ENCODE results near the gene TUBG1. TPM values are rescaled to one million over a fixed set of nuclear protein-coding genes. Genes with fewer than 3 reads are reported as not detected.

The TUBG1 gene
- total and polyA plus RNA-seq, 2 of the 4 experiments (the other 2 are of a cell fraction): 38.9 to 94.5 TPM

DNA sequence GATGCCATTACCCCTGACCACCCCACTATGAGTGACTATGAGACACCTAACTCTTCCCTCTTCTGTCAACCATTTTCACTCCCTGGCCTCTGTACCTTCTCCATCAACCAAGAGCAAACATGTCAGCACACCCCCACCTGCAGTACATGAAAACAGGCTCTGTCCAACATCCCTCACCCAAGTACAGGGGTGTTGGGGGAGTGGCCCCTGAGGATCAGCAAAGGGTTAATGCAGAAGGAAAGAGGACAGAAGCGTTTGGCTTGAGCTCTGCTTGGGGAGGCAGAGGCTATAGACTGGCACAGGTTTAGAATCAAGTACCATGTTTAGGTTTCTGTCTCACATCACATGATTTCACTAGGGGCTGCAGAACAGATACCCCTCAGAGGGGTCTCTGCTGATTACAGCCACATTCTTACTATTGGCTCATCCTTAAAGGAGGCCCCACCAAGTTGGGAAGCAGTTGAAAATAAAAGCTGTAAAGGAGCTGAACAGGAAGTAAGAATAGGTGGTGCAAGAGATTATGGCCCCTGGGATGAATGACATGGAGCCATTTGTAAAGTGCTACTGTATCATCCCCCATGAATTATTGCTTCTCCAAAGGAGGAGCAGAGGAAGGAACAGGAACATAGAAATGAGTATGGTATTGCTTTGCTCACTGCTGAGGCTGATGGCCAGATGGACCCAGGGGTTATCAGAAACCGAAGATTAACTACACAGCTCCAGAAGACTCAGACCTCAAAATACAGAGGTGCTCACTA, 29.5 kb upstream of the TUBG1 start:
- peaks cover 5% of the 10 kb centered on the region for H3K4me1 ChIP-seq (ENCODE audit: control insufficient read depth, insufficient read depth, low read length)
- peaks cover 4% of the 10 kb centered on the region; the same call in 1 of the 2 replicates for H4K20me1 ChIP-seq (ENCODE audit: insufficient read depth, low read length)
- no CpG with 5 or more reads among the region's 2 CpGs for WGBS, 2 experiments (ENCODE audit: extremely low coverage in 2 of 2, insufficient read length in 1 of 2)
- no peaks in the 10 kb centered on the region for H3K27me3 ChIP-seq (ENCODE audit: control insufficient read depth, insufficient read depth, low read length)
- no peak overlapping the region for H4K8ac ChIP-seq (ENCODE audit: low read depth in 2 of 2, low read length in 2 of 2)
- peak overlapping the region; percentile 25 for H2AK9ac ChIP-seq (replicated peaks; ENCODE audit: low read depth, low read length, poor library complexity)
- H3K18ac ChIP-seq (ENCODE audit: low read depth, low read length): no peak overlapping the region
- CTCF ChIA-PET: interaction anchor here (0.5 kb wide), 1 partner anchor 408 kb away, joined by 3 read pairs; no protein-coding TSS in a partner anchor
- no peak overlapping the region for H2BK5ac ChIP-seq (ENCODE audit: low read depth, low read length, poor library complexity, severe bottlenecking)
- no peak overlapping the region for H2BK120ac ChIP-seq (ENCODE audit: low read depth, low read length)
- H4K91ac ChIP-seq (ENCODE audit: insufficient read depth, low read depth, low read length): no peak overlapping the region
- peaks cover 44% of the 10 kb centered on the region for H3K36me3 ChIP-seq (ENCODE audit: control insufficient read depth, insufficient read depth, low read length)
- H3K4ac ChIP-seq (ENCODE audit: low read depth, low read length): no peak overlapping the region
- DNase-seq (no peak), ATAC-seq (ENCODE audit: low read depth) (no peak)
- no peak overlapping the region for H3K9ac ChIP-seq (ENCODE audit: low read depth, low read length)
- no peak overlapping the region for H3K23ac ChIP-seq (ENCODE audit: low read depth, low read length)
- no peaks in the 10 kb centered on the region for H3K9me1 ChIP-seq (ENCODE audit: insufficient read depth, low read length)
- H2AFZ ChIP-seq (replicated peaks; ENCODE audit: low read length, poor library complexity): no peak overlapping the region
- POLR2A ChIA-PET (ENCODE audit: unreplicated experiment): no interaction called here
- no peak overlapping the region for H2AK5ac ChIP-seq (ENCODE audit: low read depth, low read length)
- no peak overlapping the region for H2BK20ac ChIP-seq (ENCODE audit: low read depth, low read length)
- TSS peak; percentile 46 for BruUV-seq (replicated peaks)
- no peak overlapping the region for H3K14ac ChIP-seq (replicated peaks; ENCODE audit: low read depth, low read length)
- no peaks in the 10 kb centered on the region for H3K9me3 ChIP-seq (ENCODE audit: control insufficient read depth, insufficient read depth, low read length)
- TF ChIP-seq POLR2A (IDR thresholded peaks at IDR 0.05; ENCODE audit: low read depth, low read length) (no peak), CHD1 (IDR thresholded peaks at IDR 0.05; ENCODE audit: low read depth, low read length) (no peak), NFE2L2 (IDR thresholded peaks at IDR 0.05; ENCODE audit: low read depth, low read length) (no peak), RFX5 (IDR thresholded peaks at IDR 0.05; ENCODE audit: low read depth, low read length) (no peak)
- H3K4me2 ChIP-seq (ENCODE audit: low read depth, low read length): no peak overlapping the region
- no peak overlapping the region for H2BK15ac ChIP-seq (ENCODE audit: low read depth, low read length)
- in situ Hi-C loops (cut with MboI; ENCODE audit: low sequenced_read_pairs) (loop anchor here (5.0 kb wide), 1 partner anchor 102 kb away; the partner anchor contains the start of genes CCR10 and CNTNAP1), intact Hi-C loops (cut with micrococcal nuclease) (loop anchor here (5.0 kb wide), 1 partner anchor 182 kb away; the partner anchor contains the start of gene RAMP2), dilution Hi-C loops (cut with HindIII; ENCODE audit: low sequenced_read_pairs, unreplicated experiment) (no loop called here)
- H3K4me3 ChIP-seq (ENCODE audit: insufficient read depth, low read depth, low read length): no peak overlapping the region
- H3K56ac ChIP-seq (ENCODE audit: extremely low read depth, insufficient read depth, low read length): no peak overlapping the region
- peaks cover 17 to 47% of the 10 kb centered on the region in 2 experiments; a peak in 3 of 4 replicates for H3K79me1 ChIP-seq (ENCODE audit: low read depth in 1 of 2, low read length in 2 of 2)
- no peak overlapping the region for H4K5ac ChIP-seq (ENCODE audit: low read depth, low read length)
- no peak overlapping the region for H3K27ac ChIP-seq (ENCODE audit: insufficient read depth, low read length)
